Ovary (tissue), 3 donors: Measurements from ENCODE around the gene HCRTR1.

Experiments
- EP300 ChIP-seq: sonication (generic); formaldehyde crosslinking; IDR thresholded peaks from one replicate; pipeline ENCODE4 v1.6.1; 2017; ENCODE audit warnings: antibody characterized with exemption
- POLR2A ChIP-seq: fragments of 450-650 bp; IDR thresholded peaks from one replicate; pipeline ENCODE4 v1.6.1; 2017; ENCODE audit warnings: antibody characterized with exemption, mild to moderate bottlenecking, moderate library complexity
- TF ChIP-seq, protein P1 (sequence below), 3 donors: fragments of 450-650 bp in 2 of 3; fragments of 200-600 bp in 1 of 3; IDR thresholded peaks; one replicate each; pipeline versions ENCODE4 v1.5.1 to v1.8.0; 2016 to 2022; ENCODE audit warnings: antibody characterized with exemption in 3 of 3, mild to moderate bottlenecking in 1 of 3
- donor health status: DM: no; HTN: no; CAD: no.

DNA sequence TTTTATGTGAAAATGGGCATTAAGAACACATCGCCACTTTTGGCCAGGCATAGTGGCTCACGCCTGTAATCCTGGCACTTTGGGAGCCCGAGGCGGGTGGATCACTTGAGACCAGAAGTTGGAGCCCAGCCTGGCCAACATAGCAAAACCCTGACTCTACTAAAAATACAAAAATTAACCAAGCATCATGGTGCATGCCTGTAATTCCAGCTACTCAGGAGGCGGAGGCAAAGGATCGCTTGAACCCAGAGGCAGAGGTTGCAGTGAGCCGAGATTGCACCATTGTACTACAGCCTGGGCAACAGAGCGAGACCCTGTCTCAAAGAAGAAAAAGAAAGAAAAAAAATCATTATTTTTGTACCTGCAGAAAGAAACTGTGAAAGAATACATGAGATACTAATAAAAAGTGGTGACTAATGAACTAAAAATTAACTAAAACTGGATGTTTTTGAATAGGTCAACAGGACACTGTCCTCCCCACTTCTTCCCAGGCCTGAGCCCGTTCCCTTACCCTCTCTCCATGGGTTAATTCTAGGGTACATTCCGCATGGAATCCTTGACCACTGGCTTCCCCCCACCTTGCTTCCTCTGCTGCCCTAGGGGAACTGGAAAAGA, 49.4 kb upstream of the HCRTR1 start:
- TF ChIP-seq, protein P1, sequence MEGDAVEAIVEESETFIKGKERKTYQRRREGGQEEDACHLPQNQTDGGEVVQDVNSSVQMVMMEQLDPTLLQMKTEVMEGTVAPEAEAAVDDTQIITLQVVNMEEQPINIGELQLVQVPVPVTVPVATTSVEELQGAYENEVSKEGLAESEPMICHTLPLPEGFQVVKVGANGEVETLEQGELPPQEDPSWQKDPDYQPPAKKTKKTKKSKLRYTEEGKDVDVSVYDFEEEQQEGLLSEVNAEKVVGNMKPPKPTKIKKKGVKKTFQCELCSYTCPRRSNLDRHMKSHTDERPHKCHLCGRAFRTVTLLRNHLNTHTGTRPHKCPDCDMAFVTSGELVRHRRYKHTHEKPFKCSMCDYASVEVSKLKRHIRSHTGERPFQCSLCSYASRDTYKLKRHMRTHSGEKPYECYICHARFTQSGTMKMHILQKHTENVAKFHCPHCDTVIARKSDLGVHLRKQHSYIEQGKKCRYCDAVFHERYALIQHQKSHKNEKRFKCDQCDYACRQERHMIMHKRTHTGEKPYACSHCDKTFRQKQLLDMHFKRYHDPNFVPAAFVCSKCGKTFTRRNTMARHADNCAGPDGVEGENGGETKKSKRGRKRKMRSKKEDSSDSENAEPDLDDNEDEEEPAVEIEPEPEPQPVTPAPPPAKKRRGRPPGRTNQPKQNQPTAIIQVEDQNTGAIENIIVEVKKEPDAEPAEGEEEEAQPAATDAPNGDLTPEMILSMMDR (IDR thresholded peaks at IDR 0.05): no peak
- TF ChIP-seq EP300: no peak
- TF ChIP-seq POLR2A: no peak
